OCI-LY7 (cell line): ENCODE data around the gene GNB5. TPM values are rescaled to one million over a fixed set of nuclear protein-coding genes. Genes with fewer than 3 reads are reported as not detected.

Experiments used
- BruUV-seq: library from RNA; stranded (reverse); fragments of 400-500 nt; replicated peaks from 2 replicates; lab custom pipeline; 2021; lab: Mats Ljungman, UMichigan
- CTCF ChIA-PET: fragments of 300-600 bp; sonication (Branson Sonifier 250); formaldehyde crosslinking; loops from one replicate; lab custom pipeline; 2022; ENCODE audit warnings: antibody characterized with exemption; ENCODE audit not compliant: unreplicated experiment; lab: Charles Lee
- POLR2A ChIA-PET: fragments of 300-600 bp; sonication (Branson Sonifier 250); formaldehyde crosslinking; loops from one replicate; lab custom pipeline; 2022; ENCODE audit warnings: antibody characterized with exemption; lab: Charles Lee
- DNase-seq: peaks from one replicate; pipeline ENCODE4 v3.0.0-alpha.2; 2015; ENCODE audit warnings: low spot score
- H2AFZ ChIP-seq: fragments of 200-600 bp; sonication (generic), shearing (Covaris generic); 2 replicates; pipeline ENCODE4 v1.6.1; 2014; ENCODE audit warnings: mild to moderate bottlenecking, antibody characterized with exemption, low read length, moderate library complexity
- H3K27ac ChIP-seq: fragments of 200-600 bp; sonication (generic); 2 replicates; pipeline ENCODE4 v1.5.1; 2014; ENCODE audit warnings: mixed run types, low read depth, mild to moderate bottlenecking, moderate library complexity, low read length, inconsistent platforms; ENCODE audit not compliant: poor library complexity, severe bottlenecking
- H3K36me3 ChIP-seq: fragments of 200-600 bp; sonication (generic); 2 replicates; pipeline ENCODE4 v1.6.1; 2014; ENCODE audit warnings: mild to moderate bottlenecking, antibody characterized with exemption, low read length, moderate library complexity, mixed read lengths; ENCODE audit not compliant: insufficient read depth
- H3K4me1 ChIP-seq: fragments of 200-600 bp; sonication (generic); 2 replicates; pipeline ENCODE4 v1.5.1; 2014; ENCODE audit warnings: mild to moderate bottlenecking, low read length; ENCODE audit not compliant: insufficient read depth, poor library complexity, severe bottlenecking
- H3K4me2 ChIP-seq: fragments of 200-600 bp; sonication (generic); 2 replicates; pipeline ENCODE4 v1.6.1; 2014; ENCODE audit warnings: mild to moderate bottlenecking, low read length
- H3K4me3 ChIP-seq: fragments of 200-600 bp; sonication (generic); 2 replicates; pipeline ENCODE4 v1.5.1; 2014; ENCODE audit warnings: mild to moderate bottlenecking, low read depth, low read length; ENCODE audit not compliant: poor library complexity, severe bottlenecking
- H3K79me2 ChIP-seq: fragments of 200-600 bp; sonication (generic); 2 replicates; pipeline ENCODE4 v1.6.1; 2016; ENCODE audit warnings: low read depth, mild to moderate bottlenecking, low read length, moderate library complexity, mixed read lengths; ENCODE audit not compliant: insufficient read depth
- H3K9me2 ChIP-seq: fragments of 200-600 bp; sonication (generic); 2 replicates; pipeline ENCODE4 v1.6.1; 2016; ENCODE audit warnings: mild to moderate bottlenecking, low read length, mixed read lengths; ENCODE audit not compliant: insufficient read depth
- H3K9me3 ChIP-seq: fragments of 200-600 bp; sonication (generic); 2 replicates; pipeline ENCODE4 v1.6.1; 2014; ENCODE audit warnings: mild to moderate bottlenecking, mixed run types, low read length, mixed read lengths
- H4K20me1 ChIP-seq: fragments of 200-600 bp; sonication (generic); 2 replicates; pipeline ENCODE4 v1.6.1; 2014; ENCODE audit warnings: mild to moderate bottlenecking, antibody characterized with exemption, low read length, moderate library complexity, mixed read lengths; ENCODE audit not compliant: insufficient read depth
- EZH2phosphoT487 ChIP-seq: fragments of 200-600 bp; sonication (generic); IDR thresholded peaks from 2 replicates; pipeline ENCODE4 v1.6.1; 2018; ENCODE audit warnings: low read depth, borderline replicate concordance, mild to moderate bottlenecking, mixed run types, antibody characterized with exemption, low read length, moderate library complexity, mixed read lengths
- intact Hi-C: fragments of 100-400 bp; cut with micrococcal nuclease; formaldehyde crosslinking; loops from one replicate; pipeline ENCODE4 v1.10.0; 2022; ENCODE audit not compliant: unreplicated experiment
- total RNA-seq, 2 experiments: library from RNA; depleted of rRNA in 1 of 2; stranded (reverse); fragments of >200 nt in 1 of 2; shearing (Covaris generic) in 1 of 2; gene quantifications; 2 replicates each; pipeline ENCODE4 v1.2.3, GENCODE V29; 2014 to 2022
- TF ChIP-seq, protein P1 (sequence below): fragments of 200-600 bp; sonication (generic); conservative IDR thresholded peaks from 2 replicates; pipeline ENCODE4 v1.5.1; 2014; ENCODE audit warnings: mild to moderate bottlenecking, antibody characterized with exemption, low read length, moderate library complexity, mixed read lengths

GNB5 gene
- total RNA-seq, 2 experiments from 2014 or later, result 49.0 to 53.9 TPM

- no peaks in the 10 kb centered on the region for H3K9me2 ChIP-seq
- no peak for TF ChIP-seq EZH2phosphoT487
- TF ChIP-seq, protein P1, sequence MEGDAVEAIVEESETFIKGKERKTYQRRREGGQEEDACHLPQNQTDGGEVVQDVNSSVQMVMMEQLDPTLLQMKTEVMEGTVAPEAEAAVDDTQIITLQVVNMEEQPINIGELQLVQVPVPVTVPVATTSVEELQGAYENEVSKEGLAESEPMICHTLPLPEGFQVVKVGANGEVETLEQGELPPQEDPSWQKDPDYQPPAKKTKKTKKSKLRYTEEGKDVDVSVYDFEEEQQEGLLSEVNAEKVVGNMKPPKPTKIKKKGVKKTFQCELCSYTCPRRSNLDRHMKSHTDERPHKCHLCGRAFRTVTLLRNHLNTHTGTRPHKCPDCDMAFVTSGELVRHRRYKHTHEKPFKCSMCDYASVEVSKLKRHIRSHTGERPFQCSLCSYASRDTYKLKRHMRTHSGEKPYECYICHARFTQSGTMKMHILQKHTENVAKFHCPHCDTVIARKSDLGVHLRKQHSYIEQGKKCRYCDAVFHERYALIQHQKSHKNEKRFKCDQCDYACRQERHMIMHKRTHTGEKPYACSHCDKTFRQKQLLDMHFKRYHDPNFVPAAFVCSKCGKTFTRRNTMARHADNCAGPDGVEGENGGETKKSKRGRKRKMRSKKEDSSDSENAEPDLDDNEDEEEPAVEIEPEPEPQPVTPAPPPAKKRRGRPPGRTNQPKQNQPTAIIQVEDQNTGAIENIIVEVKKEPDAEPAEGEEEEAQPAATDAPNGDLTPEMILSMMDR, result no peak
- POLR2A ChIA-PET, result interaction anchor here (0.5 to 9.1 kb wide), 11 partner anchors 9 to 452 kb away, joined by 3 to 167 read pairs (median 4); no protein-coding TSS in a partner anchor
- no peaks in the 10 kb centered on the region for H4K20me1 ChIP-seq
- peak overlapping the region; percentile 98 for H3K27ac ChIP-seq
- H3K4me1 ChIP-seq, result peaks cover 94% of the 10 kb centered on the region
- peaks cover 40% of the 10 kb centered on the region for H3K36me3 ChIP-seq
- intact Hi-C loops, result no loop called here
- CTCF ChIA-PET, result interaction anchor here (0.7 to 1.2 kb wide), 3 partner anchors 12 to 50 kb away, joined by 3 to 5 read pairs (median 3); no protein-coding TSS in a partner anchor
- H3K4me3 ChIP-seq, result peak overlapping the region; percentile 62
- DNase-seq, result peak; percentile 82
- H3K9me3 ChIP-seq, result no peaks in the 10 kb centered on the region
- peaks cover 26% of the 10 kb centered on the region; the same call in 1 of the 2 replicates for H3K79me2 ChIP-seq
- no TSS peak for BruUV-seq
- H2AFZ ChIP-seq, result no peak overlapping the region
- H3K4me2 ChIP-seq, result peak overlapping the region; percentile 98
These were observed 41.1 kb upstream of the GNB5 start for GRCh38 chr15:52232327-52232726.

- no peak overlapping the region for H2AFZ ChIP-seq
- H3K9me2 ChIP-seq, result no peaks in the 10 kb centered on the region
- H3K79me2 ChIP-seq, result peaks cover 30% of the 10 kb centered on the region; the same call in 1 of the 2 replicates
- intact Hi-C loops, result no loop called here
- peaks cover 94% of the 10 kb centered on the region for H3K4me1 ChIP-seq
- H3K9me3 ChIP-seq, result no peaks in the 10 kb centered on the region
- H3K4me2 ChIP-seq, result peak overlapping the region; percentile 61
- CTCF ChIA-PET, result interaction anchor here (2.7 kb wide), 1 partner anchor 13 kb away, joined by 10 read pairs; no protein-coding TSS in a partner anchor
- H4K20me1 ChIP-seq, result no peaks in the 10 kb centered on the region
- peaks cover 39% of the 10 kb centered on the region for H3K36me3 ChIP-seq
- peak overlapping the region; percentile 75 for H3K27ac ChIP-seq
- TF ChIP-seq EZH2phosphoT487, result no peak
- TF ChIP-seq, protein P1, result no peak
- POLR2A ChIA-PET, result interaction anchor here (1.2 to 9.1 kb wide), 4 partner anchors 6 to 479 kb away, joined by 3 to 167 read pairs (median 12); no protein-coding TSS in a partner anchor
- H3K4me3 ChIP-seq, result no peak overlapping the region
- no peak for DNase-seq
- BruUV-seq, result no TSS peak
These were observed 38.9 kb upstream of the GNB5 start for GRCh38 chr15:52230073-52230472.

GRCh38 chr15:52228921-52229320 is 37.7 kb upstream of the GNB5 start:
- BruUV-seq, result no TSS peak
- Histone ChIP-seq H4K20me1 (no peaks in the 10 kb centered on the region), H3K79me2 (peaks cover 42% of the 10 kb centered on the region), H2AFZ (peak overlapping the region; percentile 10; the same call in 1 of the 2 replicates), H3K4me2 (peak overlapping the region; percentile 61), H3K4me1 (peaks cover 94% of the 10 kb centered on the region), H3K9me2 (no peaks in the 10 kb centered on the region), H3K36me3 (peaks cover 51% of the 10 kb centered on the region), H3K27ac (peak overlapping the region; percentile 75), H3K9me3 (no peaks in the 10 kb centered on the region), H3K4me3 (peak overlapping the region; percentile 33)
- no peak for TF ChIP-seq EZH2phosphoT487
- TF ChIP-seq, protein P1, result 0 out of 2 replicates have a peak, but pooled peaks have one; percentile 23
- POLR2A ChIA-PET, result interaction anchor here (0.6 to 9.1 kb wide), 8 partner anchors 5 to 270 kb away, joined by 3 to 167 read pairs (median 4); no protein-coding TSS in a partner anchor
- peak; percentile 93 for DNase-seq
- intact Hi-C loops, result loop anchor here (2.0 kb wide), 1 partner anchor 208 kb away; no protein-coding TSS in a partner anchor
- CTCF ChIA-PET, result interaction anchor here (1.0 to 3.0 kb wide), 3 partner anchors 12 to 45 kb away, joined by 3 to 10 read pairs (median 10); no protein-coding TSS in a partner anchor
